Keratinocyte (primary cell): ENCODE results near the gene TSPYL1.

ENCODE experiments used
- EZH2 ChIP-seq: IDR thresholded peaks from one replicate; pipeline ENCODE4 v1.6.1; 2012; ENCODE audit warnings: inconsistent platforms, mild to moderate bottlenecking, low read length, moderate library complexity
- TF ChIP-seq, protein P1 (sequence below), 3 experiments: IDR thresholded peaks in 1 of 3; conservative IDR thresholded peaks in 1 of 3; optimal IDR thresholded peaks in 1 of 3; 2 replicates in 2 of 3; 3 replicates in 1 of 3; pipeline versions ENCODE3 to v1.5.1; 2011; ENCODE audit warnings: low read length in 3 of 3, mild to moderate bottlenecking in 3 of 3, moderate library complexity in 2 of 3, control low read depth in 1 of 3, inconsistent platforms in 1 of 3; ENCODE audit not compliant: insufficient read depth in 2 of 3; ENCODE audit errors: extremely low read depth in 1 of 3

DNA sequence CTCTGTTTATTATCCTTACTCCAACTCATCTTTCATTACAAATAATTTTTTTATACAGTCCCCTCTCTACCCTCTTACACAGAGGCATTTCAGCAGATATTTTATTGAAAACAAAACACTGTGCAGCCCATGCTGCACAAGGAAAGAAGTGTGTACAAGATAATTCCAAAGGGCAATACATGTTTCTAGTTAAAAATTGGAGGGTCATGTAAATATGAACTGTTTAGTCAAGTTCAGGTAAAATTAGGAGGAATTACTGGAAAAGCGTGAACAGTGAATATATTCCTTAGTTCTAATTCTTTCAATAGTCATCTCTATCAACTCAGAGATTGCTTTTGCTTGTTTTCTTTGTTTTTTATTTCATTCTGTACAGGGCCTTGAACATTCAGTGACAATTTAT is 27.9 kb upstream of the TSPYL1 start:
- TF ChIP-seq, protein P1, sequence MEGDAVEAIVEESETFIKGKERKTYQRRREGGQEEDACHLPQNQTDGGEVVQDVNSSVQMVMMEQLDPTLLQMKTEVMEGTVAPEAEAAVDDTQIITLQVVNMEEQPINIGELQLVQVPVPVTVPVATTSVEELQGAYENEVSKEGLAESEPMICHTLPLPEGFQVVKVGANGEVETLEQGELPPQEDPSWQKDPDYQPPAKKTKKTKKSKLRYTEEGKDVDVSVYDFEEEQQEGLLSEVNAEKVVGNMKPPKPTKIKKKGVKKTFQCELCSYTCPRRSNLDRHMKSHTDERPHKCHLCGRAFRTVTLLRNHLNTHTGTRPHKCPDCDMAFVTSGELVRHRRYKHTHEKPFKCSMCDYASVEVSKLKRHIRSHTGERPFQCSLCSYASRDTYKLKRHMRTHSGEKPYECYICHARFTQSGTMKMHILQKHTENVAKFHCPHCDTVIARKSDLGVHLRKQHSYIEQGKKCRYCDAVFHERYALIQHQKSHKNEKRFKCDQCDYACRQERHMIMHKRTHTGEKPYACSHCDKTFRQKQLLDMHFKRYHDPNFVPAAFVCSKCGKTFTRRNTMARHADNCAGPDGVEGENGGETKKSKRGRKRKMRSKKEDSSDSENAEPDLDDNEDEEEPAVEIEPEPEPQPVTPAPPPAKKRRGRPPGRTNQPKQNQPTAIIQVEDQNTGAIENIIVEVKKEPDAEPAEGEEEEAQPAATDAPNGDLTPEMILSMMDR (optimal IDR thresholded peaks at IDR 0.05 in 1 of 3, IDR thresholded peaks at IDR 0.05 in 1 of 3, conservative IDR thresholded peaks at IDR 0.05 in 1 of 3; ENCODE audit: extremely low read depth in 1 of 3, insufficient read depth in 2 of 3, low read length in 3 of 3), result no peak
- no peak for TF ChIP-seq EZH2
